Measurements from ENCODE around the gene CTNNA3. TPM values are rescaled to one million over a fixed set of nuclear protein-coding genes. Genes with fewer than 3 reads are reported as not detected.

Gene CTNNA3
- total and polyA plus RNA-seq, 2 donors from 2014 or later, result 0.45 to 0.72 TPM

- Histone ChIP-seq H3K9me3 (ENCODE audit: control insufficient read depth in 2 of 3, insufficient read depth in 1 of 3, low read length in 3 of 3) (no peaks in the 10 kb centered on the region), H3K4me3 (ENCODE audit: low read length in 3 of 3) (no peak overlapping the region), H3K9ac (ENCODE audit: low read length in 3 of 3) (no peak overlapping the region), H3K4me1 (ENCODE audit: control insufficient read depth in 2 of 3, insufficient read depth in 2 of 3, low read depth in 1 of 3, low read length in 3 of 3) (no peaks in the 10 kb centered on the region), H3K36me3 (ENCODE audit: control insufficient read depth in 2 of 3, insufficient read depth in 3 of 3, low read length in 3 of 3) (no peaks in the 10 kb centered on the region), H3K27me3 (ENCODE audit: control insufficient read depth, insufficient read depth, low read length) (no peaks in the 10 kb centered on the region), H3K27ac (ENCODE audit: low read depth in 2 of 2, low read length in 2 of 2) (no peak overlapping the region)
- FAIRE-seq (no peak), DNase-seq (no peak)
- TF ChIP-seq, protein P1, sequence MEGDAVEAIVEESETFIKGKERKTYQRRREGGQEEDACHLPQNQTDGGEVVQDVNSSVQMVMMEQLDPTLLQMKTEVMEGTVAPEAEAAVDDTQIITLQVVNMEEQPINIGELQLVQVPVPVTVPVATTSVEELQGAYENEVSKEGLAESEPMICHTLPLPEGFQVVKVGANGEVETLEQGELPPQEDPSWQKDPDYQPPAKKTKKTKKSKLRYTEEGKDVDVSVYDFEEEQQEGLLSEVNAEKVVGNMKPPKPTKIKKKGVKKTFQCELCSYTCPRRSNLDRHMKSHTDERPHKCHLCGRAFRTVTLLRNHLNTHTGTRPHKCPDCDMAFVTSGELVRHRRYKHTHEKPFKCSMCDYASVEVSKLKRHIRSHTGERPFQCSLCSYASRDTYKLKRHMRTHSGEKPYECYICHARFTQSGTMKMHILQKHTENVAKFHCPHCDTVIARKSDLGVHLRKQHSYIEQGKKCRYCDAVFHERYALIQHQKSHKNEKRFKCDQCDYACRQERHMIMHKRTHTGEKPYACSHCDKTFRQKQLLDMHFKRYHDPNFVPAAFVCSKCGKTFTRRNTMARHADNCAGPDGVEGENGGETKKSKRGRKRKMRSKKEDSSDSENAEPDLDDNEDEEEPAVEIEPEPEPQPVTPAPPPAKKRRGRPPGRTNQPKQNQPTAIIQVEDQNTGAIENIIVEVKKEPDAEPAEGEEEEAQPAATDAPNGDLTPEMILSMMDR (IDR thresholded peaks at IDR 0.05; ENCODE audit: borderline replicate concordance, extremely low read depth, insufficient read depth), result no peak
- intact Hi-C loops (cut with DNase I), result no loop called here
These were observed 922.5 kb downstream of the CTNNA3 start for GRCh38 chr10:66773472-66773817.

GRCh38 chr10:66772548-66773471 is 923.2 kb downstream of the CTNNA3 start:
- H3K27me3 ChIP-seq (ENCODE audit: control insufficient read depth, insufficient read depth, low read length), result no peaks in the 10 kb centered on the region
- intact Hi-C loops (cut with DNase I), result no loop called here
- H3K4me1 ChIP-seq (ENCODE audit: control insufficient read depth in 2 of 3, insufficient read depth in 2 of 3, low read depth in 1 of 3, low read length in 3 of 3), result no peaks in the 10 kb centered on the region
- H3K9me3 ChIP-seq (ENCODE audit: control insufficient read depth in 2 of 3, insufficient read depth in 1 of 3, low read length in 3 of 3), result no peaks in the 10 kb centered on the region
- no peaks in the 10 kb centered on the region for H3K36me3 ChIP-seq (ENCODE audit: control insufficient read depth in 2 of 3, insufficient read depth in 3 of 3, low read length in 3 of 3)
- no peak overlapping the region for H3K9ac ChIP-seq (ENCODE audit: low read length in 3 of 3)
- TF ChIP-seq, protein P1 (IDR thresholded peaks at IDR 0.05; ENCODE audit: borderline replicate concordance, extremely low read depth, insufficient read depth), result no peak
- FAIRE-seq (no peak), DNase-seq (no peak)
- H3K27ac ChIP-seq (ENCODE audit: low read depth in 2 of 2, low read length in 2 of 2), result no peak overlapping the region
- no peak overlapping the region for H3K4me3 ChIP-seq (ENCODE audit: low read length in 3 of 3)

GRCh38 chr10:66767707-66768106 is 928.3 kb downstream of the CTNNA3 start:
- DNase-seq (no peak), FAIRE-seq (no peak)
- Histone ChIP-seq H3K27me3 (ENCODE audit: control insufficient read depth, insufficient read depth, low read length) (no peaks in the 10 kb centered on the region), H3K4me1 (ENCODE audit: control insufficient read depth in 2 of 3, insufficient read depth in 2 of 3, low read depth in 1 of 3, low read length in 3 of 3) (no peaks in the 10 kb centered on the region), H3K36me3 (ENCODE audit: control insufficient read depth in 2 of 3, insufficient read depth in 3 of 3, low read length in 3 of 3) (no peaks in the 10 kb centered on the region), H3K9ac (ENCODE audit: low read length in 3 of 3) (no peak overlapping the region), H3K4me3 (ENCODE audit: low read length in 3 of 3) (no peak overlapping the region), H3K27ac (ENCODE audit: low read depth in 2 of 2, low read length in 2 of 2) (no peak overlapping the region), H3K9me3 (ENCODE audit: control insufficient read depth in 2 of 3, insufficient read depth in 1 of 3, low read length in 3 of 3) (no peaks in the 10 kb centered on the region)
- TF ChIP-seq, protein P1 (IDR thresholded peaks at IDR 0.05; ENCODE audit: borderline replicate concordance, extremely low read depth, insufficient read depth), result no peak
- intact Hi-C loops (cut with DNase I), result no loop called here

Data from kidney (tissue), 14 donors.